Measurements from ENCODE around the gene ACE. TPM values are rescaled to one million over a fixed set of nuclear protein-coding genes. Genes with fewer than 3 reads are reported as not detected.

The ACE gene
- total RNA-seq, 1 experiment from 2014 or later = 0.76 TPM

DNA sequence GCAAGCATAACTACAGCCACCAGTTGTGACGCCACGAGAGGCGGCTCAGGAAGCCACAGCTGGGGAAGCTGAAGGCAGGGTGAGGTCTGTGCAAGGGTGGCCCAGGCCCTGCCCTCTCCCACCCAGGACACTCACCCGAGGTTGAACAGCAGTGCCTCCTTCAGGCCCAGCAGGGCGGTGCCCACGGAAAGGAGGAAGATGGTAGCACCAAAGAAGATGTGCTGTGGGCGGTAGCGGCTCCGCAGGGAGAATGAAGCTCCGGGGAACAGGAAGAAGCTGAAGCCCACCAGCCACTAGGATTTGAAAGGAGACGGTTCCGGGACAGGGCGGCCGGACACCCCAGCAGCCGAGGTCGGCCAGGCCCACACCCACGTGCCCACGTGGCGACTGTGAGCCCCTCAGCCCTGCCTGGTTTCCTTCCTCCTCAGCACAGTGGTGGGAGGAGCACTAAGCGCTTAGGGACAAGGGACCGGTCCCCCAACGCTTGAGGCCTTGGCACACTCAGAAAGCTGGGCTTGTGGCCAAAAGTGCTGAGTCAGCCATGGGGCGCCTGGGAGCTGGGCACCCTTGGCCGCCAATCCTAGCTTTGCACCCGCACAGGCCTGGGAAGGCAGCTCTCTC lies 41.8 kb upstream of the ACE start:
- Histone ChIP-seq H3K36me3 (ENCODE audit: low read depth) (0 out of 2 replicates have a peak, but pooled peaks cover 7% of the 10 kb centered on the region), H3K4me1 (replicated peaks; ENCODE audit: insufficient read depth) (peaks cover 11% of the 10 kb centered on the region), H2AFZ (no peak overlapping the region), H3K4me3 (no peak overlapping the region), H3K9me3 (ENCODE audit: insufficient read depth, low read depth) (no peaks in the 10 kb centered on the region), H3K27me3 (ENCODE audit: insufficient read depth, low read depth) (no peaks in the 10 kb centered on the region), H4K20me1 (ENCODE audit: insufficient read depth) (peaks cover 6% of the 10 kb centered on the region), H3K9me2 (ENCODE audit: insufficient read depth) (no peaks in the 10 kb centered on the region), H3K79me2 (ENCODE audit: low read depth) (peaks cover under 1% of the 10 kb centered on the region; the same call in 1 of the 2 replicates), H3K4me2 (no peak overlapping the region), H3K27ac (no peak overlapping the region), H3F3A (ENCODE audit: insufficient read depth, low read depth) (peaks cover 71% of the 10 kb centered on the region)
- intact Hi-C loops (cut with micrococcal nuclease; ENCODE audit: unreplicated experiment) = loop anchor here (2.0 kb wide), 1 partner anchor 44 kb away; no protein-coding TSS in a partner anchor
- TF ChIP-seq, protein P1, sequence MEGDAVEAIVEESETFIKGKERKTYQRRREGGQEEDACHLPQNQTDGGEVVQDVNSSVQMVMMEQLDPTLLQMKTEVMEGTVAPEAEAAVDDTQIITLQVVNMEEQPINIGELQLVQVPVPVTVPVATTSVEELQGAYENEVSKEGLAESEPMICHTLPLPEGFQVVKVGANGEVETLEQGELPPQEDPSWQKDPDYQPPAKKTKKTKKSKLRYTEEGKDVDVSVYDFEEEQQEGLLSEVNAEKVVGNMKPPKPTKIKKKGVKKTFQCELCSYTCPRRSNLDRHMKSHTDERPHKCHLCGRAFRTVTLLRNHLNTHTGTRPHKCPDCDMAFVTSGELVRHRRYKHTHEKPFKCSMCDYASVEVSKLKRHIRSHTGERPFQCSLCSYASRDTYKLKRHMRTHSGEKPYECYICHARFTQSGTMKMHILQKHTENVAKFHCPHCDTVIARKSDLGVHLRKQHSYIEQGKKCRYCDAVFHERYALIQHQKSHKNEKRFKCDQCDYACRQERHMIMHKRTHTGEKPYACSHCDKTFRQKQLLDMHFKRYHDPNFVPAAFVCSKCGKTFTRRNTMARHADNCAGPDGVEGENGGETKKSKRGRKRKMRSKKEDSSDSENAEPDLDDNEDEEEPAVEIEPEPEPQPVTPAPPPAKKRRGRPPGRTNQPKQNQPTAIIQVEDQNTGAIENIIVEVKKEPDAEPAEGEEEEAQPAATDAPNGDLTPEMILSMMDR (conservative IDR thresholded peaks at IDR 0.05) = no peak; the same call in 1 of the 2 replicates
- TF ChIP-seq EZH2 (IDR thresholded peaks at IDR 0.05; ENCODE audit: low read depth) = no peak
- ChIA-PET POLR2A (ENCODE audit: unreplicated experiment) (interaction anchor here (1.0 kb wide), 1 partner anchor 12 kb away, joined by 7 read pairs; no protein-coding TSS in a partner anchor), CTCF (interaction anchor here (0.6 to 1.5 kb wide), 4 partner anchors 9 to 115 kb away, joined by 3 to 12 read pairs (median 6); no protein-coding TSS in a partner anchor)
- BruUV-seq (replicated peaks) = no TSS peak
- DNase-seq = peak; percentile 68 to 89

DNA sequence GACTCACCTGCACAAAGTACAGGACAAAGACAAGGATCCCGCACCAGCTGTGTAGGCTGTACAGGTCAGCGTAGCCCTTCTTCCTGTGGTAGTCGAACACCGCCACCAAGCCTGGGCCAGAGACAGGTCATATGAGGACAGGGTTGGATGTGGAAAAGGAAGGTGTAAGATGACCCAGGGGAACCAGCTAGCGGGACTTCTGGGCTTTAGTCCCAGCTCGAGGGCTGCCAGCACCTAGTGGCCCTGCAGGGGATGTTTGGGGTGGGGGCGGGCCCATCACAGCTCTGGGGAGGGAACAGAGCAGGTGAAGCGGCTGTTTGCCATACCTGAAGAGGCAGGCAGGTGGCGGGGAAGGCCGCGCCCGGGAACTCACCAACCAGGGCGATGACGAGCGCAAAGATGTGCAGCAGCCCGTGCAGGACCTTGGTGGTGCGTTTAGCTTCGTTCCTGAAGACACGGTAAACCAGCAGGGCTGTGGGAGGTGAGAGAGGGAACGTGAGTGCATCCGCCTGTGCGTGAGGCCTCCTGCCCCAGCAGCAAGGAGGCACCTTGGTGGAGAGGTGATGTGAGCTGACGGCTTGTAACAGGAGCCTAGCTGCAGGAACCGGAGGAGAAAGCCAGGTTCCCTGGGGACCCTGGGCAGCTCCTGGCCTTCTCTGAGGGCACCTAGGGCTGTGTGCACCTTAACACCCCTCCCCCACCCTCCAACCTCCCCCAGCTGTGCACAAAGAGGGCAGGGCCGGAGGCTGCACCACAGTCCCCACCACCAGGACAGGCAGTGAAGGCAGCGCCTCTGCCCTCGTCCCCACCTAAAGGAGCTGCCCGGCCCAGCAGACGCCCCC lies 41.0 kb upstream of the ACE start:
- DNase-seq = peak; percentile 43 to 51
- peaks cover 68% of the 10 kb centered on the region for H3F3A ChIP-seq (ENCODE audit: insufficient read depth, low read depth)
- H3K79me2 ChIP-seq (ENCODE audit: low read depth) = peaks cover 7% of the 10 kb centered on the region; the same call in 1 of the 2 replicates
- POLR2A ChIA-PET (ENCODE audit: unreplicated experiment) = interaction anchor here (1.0 kb wide), 1 partner anchor 11 kb away, joined by 7 read pairs; no protein-coding TSS in a partner anchor
- H3K36me3 ChIP-seq (ENCODE audit: low read depth) = 0 out of 2 replicates have a peak, but pooled peaks cover 7% of the 10 kb centered on the region
- H2AFZ ChIP-seq = no peak overlapping the region
- no peak overlapping the region for H3K4me2 ChIP-seq
- no peaks in the 10 kb centered on the region for H3K9me2 ChIP-seq (ENCODE audit: insufficient read depth)
- CTCF ChIA-PET = interaction anchor here (0.6 to 1.5 kb wide), 6 partner anchors 10 to 763 kb away, joined by 3 to 12 read pairs (median 4); no protein-coding TSS in a partner anchor
- peaks cover 4% of the 10 kb centered on the region for H4K20me1 ChIP-seq (ENCODE audit: insufficient read depth)
- peaks cover 11% of the 10 kb centered on the region for H3K4me1 ChIP-seq (replicated peaks; ENCODE audit: insufficient read depth)
- H3K9me3 ChIP-seq (ENCODE audit: insufficient read depth, low read depth) = no peaks in the 10 kb centered on the region
- BruUV-seq (replicated peaks) = no TSS peak
- H3K27ac ChIP-seq = no peak overlapping the region
- H3K4me3 ChIP-seq = no peak overlapping the region
- intact Hi-C loops (cut with micrococcal nuclease; ENCODE audit: unreplicated experiment) = loop anchor here (2.0 kb wide), 1 partner anchor 43 kb away; no protein-coding TSS in a partner anchor
- H3K27me3 ChIP-seq (ENCODE audit: insufficient read depth, low read depth) = no peaks in the 10 kb centered on the region
- no peak for TF ChIP-seq EZH2 (IDR thresholded peaks at IDR 0.05; ENCODE audit: low read depth)
- TF ChIP-seq, protein P1 (conservative IDR thresholded peaks at IDR 0.05) = no peak

DNA sequence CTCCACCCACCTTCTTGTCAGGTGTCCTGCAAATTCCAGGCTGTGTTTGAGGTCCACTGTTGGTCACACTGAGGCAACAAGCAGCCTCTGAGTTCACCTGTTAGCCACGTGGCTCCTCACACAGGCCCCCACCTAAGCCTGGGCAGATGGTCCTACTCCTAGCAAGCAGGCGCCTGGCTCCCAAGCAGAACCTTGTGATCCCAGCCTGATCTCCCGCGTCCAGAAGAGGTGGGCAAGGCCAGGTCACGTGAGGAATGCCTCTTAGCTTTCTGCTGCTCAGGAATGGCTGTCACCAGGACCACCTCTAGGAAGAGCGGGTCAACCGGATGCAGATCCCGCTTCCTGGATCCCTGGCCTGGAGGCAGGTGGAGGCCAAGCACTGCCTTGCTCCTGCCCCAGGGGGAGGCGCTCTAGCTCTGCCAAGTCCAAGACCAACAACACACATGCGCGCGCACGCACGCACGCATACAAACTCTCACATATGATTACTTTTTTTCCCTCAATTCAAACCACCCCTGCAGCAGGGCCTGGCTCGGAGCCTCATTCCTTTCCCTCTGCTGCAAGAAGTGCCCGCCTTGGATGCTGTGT lies 40.2 kb upstream of the ACE start:
- TF ChIP-seq, protein P1 (conservative IDR thresholded peaks at IDR 0.05) = no peak
- ChIA-PET CTCF (interaction anchor here (0.7 kb wide), 2 partner anchors 45 to 764 kb away, joined by 3 to 5 read pairs; no protein-coding TSS in a partner anchor), POLR2A (ENCODE audit: unreplicated experiment) (interaction anchor here (0.6 kb wide), 1 partner anchor 191 kb away, joined by 3 read pairs; no protein-coding TSS in a partner anchor)
- Histone ChIP-seq H3F3A (ENCODE audit: insufficient read depth, low read depth) (peaks cover 63% of the 10 kb centered on the region), H3K9me2 (ENCODE audit: insufficient read depth) (no peaks in the 10 kb centered on the region), H3K36me3 (ENCODE audit: low read depth) (0 out of 2 replicates have a peak, but pooled peaks cover 7% of the 10 kb centered on the region), H3K27me3 (ENCODE audit: insufficient read depth, low read depth) (no peaks in the 10 kb centered on the region), H3K27ac (no peak overlapping the region), H3K4me2 (no peak overlapping the region), H3K4me3 (no peak overlapping the region), H3K9me3 (ENCODE audit: insufficient read depth, low read depth) (no peaks in the 10 kb centered on the region), H2AFZ (no peak overlapping the region), H4K20me1 (ENCODE audit: insufficient read depth) (peaks cover 4% of the 10 kb centered on the region), H3K4me1 (replicated peaks; ENCODE audit: insufficient read depth) (peaks cover 11% of the 10 kb centered on the region), H3K79me2 (ENCODE audit: low read depth) (peaks cover 13% of the 10 kb centered on the region)
- no TSS peak for BruUV-seq (replicated peaks)
- no peak for DNase-seq
- intact Hi-C loops (cut with micrococcal nuclease; ENCODE audit: unreplicated experiment) = no loop called here
